DOHH2 (cell line): ENCODE data around the gene VILL.

ENCODE experiments used
- H3F3A ChIP-seq: fragments of 200-600 bp; sonication (generic), shearing (Covaris generic); 2 replicates; pipeline ENCODE4 v1.6.0; 2016; ENCODE audit warnings: antibody characterized with exemption, mild to moderate bottlenecking; ENCODE audit not compliant: control insufficient read depth, insufficient read depth
- H3K27ac ChIP-seq: fragments of 200-600 bp; sonication (generic); 2 replicates; pipeline ENCODE4 v1.5.1; 2014; ENCODE audit warnings: low read depth, mild to moderate bottlenecking, low read length, moderate library complexity
- H3K27me3 ChIP-seq: fragments of 200-600 bp; sonication (generic); 2 replicates; pipeline ENCODE4 v1.6.1; 2014; ENCODE audit warnings: mild to moderate bottlenecking, low read length, mixed read lengths; ENCODE audit not compliant: control insufficient read depth
- H3K36me3 ChIP-seq: fragments of 200-600 bp; sonication (generic); 2 replicates; pipeline ENCODE4 v1.6.1; 2014; ENCODE audit warnings: mild to moderate bottlenecking, low read length, moderate library complexity, mixed read lengths; ENCODE audit not compliant: control insufficient read depth
- H3K4me1 ChIP-seq: fragments of 200-600 bp; sonication (generic); 2 replicates; pipeline ENCODE4 v1.6.1; 2014; ENCODE audit warnings: mild to moderate bottlenecking, low read length, mixed read lengths; ENCODE audit not compliant: control insufficient read depth
- H3K4me2 ChIP-seq: fragments of 200-600 bp; sonication (generic); 2 replicates; pipeline ENCODE4 v1.6.0; 2014; ENCODE audit warnings: mild to moderate bottlenecking, low read length, moderate library complexity
- H3K4me3 ChIP-seq: fragments of 200-600 bp; sonication (generic); 2 replicates; pipeline ENCODE4 v1.5.1; 2014; ENCODE audit warnings: mild to moderate bottlenecking, low read length, mixed read lengths
- H3K79me2 ChIP-seq: fragments of 200-600 bp; sonication (generic); 2 replicates; pipeline ENCODE4 v1.6.1; 2014; ENCODE audit warnings: mild to moderate bottlenecking, low read length, mixed read lengths; ENCODE audit not compliant: control insufficient read depth
- H3K9me2 ChIP-seq: fragments of 200-600 bp; sonication (generic); replicated peaks from 2 replicates; pipeline ENCODE4 v1.6.1; 2014; ENCODE audit warnings: mild to moderate bottlenecking, low read length, mixed read lengths; ENCODE audit not compliant: control insufficient read depth
- H3K9me3 ChIP-seq: fragments of 200-600 bp; sonication (generic); 2 replicates; pipeline ENCODE4 v1.6.1; 2014; ENCODE audit warnings: antibody characterized with exemption, low read length, mixed read lengths; ENCODE audit not compliant: control insufficient read depth, insufficient read depth
- H4K20me1 ChIP-seq: fragments of 200-600 bp; sonication (generic); 2 replicates; pipeline ENCODE4 v1.6.0; 2014; ENCODE audit warnings: low read depth, mild to moderate bottlenecking, antibody characterized with exemption, low read length, moderate library complexity; ENCODE audit not compliant: control insufficient read depth, insufficient read depth
- CTCF ChIP-seq: fragments of 200-600 bp; sonication (generic); IDR thresholded peaks from one replicate; pipeline ENCODE4 v1.5.1; 2014; ENCODE audit warnings: antibody characterized with exemption, mild to moderate bottlenecking, low read depth, low read length; ENCODE audit not compliant: poor library complexity, severe bottlenecking
- EZH2phosphoT487 ChIP-seq: fragments of 200-600 bp; sonication (generic); IDR thresholded peaks from 2 replicates; pipeline ENCODE4 v1.6.1; 2017; ENCODE audit warnings: borderline replicate concordance, mild to moderate bottlenecking, antibody characterized with exemption, low read length, moderate library complexity, mixed read lengths

The VILL gene

GRCh38 chr3:38036286-38036685 lies 45.7 kb downstream of the VILL start:
- no peaks in the 10 kb centered on the region for H3K9me3 ChIP-seq
- no peaks in the 10 kb centered on the region for H3K36me3 ChIP-seq
- TF ChIP-seq CTCF: no peak
- no peak for TF ChIP-seq EZH2phosphoT487
- H3K4me1 ChIP-seq: peaks cover 18% of the 10 kb centered on the region
- H3K27me3 ChIP-seq: peaks cover 32% of the 10 kb centered on the region
- H3K79me2 ChIP-seq: no peaks in the 10 kb centered on the region
- no peak overlapping the region for H3K4me2 ChIP-seq
- no peaks in the 10 kb centered on the region for H3K9me2 ChIP-seq
- no peak overlapping the region for H3K4me3 ChIP-seq
- no peak overlapping the region for H3K27ac ChIP-seq
- no peaks in the 10 kb centered on the region for H4K20me1 ChIP-seq
- no peaks in the 10 kb centered on the region for H3F3A ChIP-seq

GRCh38 chr3:38036906-38037305 lies 46.3 kb downstream of the VILL start:
- Histone ChIP-seq H3K9me3 (no peaks in the 10 kb centered on the region), H3K4me2 (no peak overlapping the region), H3K9me2 (no peaks in the 10 kb centered on the region), H3K27ac (no peak overlapping the region), H3K27me3 (peaks cover 27% of the 10 kb centered on the region), H3K79me2 (no peaks in the 10 kb centered on the region), H4K20me1 (no peaks in the 10 kb centered on the region), H3K4me3 (no peak overlapping the region), H3K4me1 (peaks cover 18% of the 10 kb centered on the region), H3K36me3 (no peaks in the 10 kb centered on the region), H3F3A (no peaks in the 10 kb centered on the region)
- no peak for TF ChIP-seq CTCF
- TF ChIP-seq EZH2phosphoT487: no peak

- no peaks in the 10 kb centered on the region for H3K79me2 ChIP-seq
- TF ChIP-seq EZH2phosphoT487: no peak
- no peak for TF ChIP-seq CTCF
- H3K4me2 ChIP-seq: peak overlapping the region; percentile 72
- H3K27ac ChIP-seq: no peak overlapping the region
- H3K4me3 ChIP-seq: peak overlapping the region; percentile 50
- no peaks in the 10 kb centered on the region for H3F3A ChIP-seq
- H3K36me3 ChIP-seq: no peaks in the 10 kb centered on the region
- H3K27me3 ChIP-seq: peaks cover 22% of the 10 kb centered on the region
- H3K4me1 ChIP-seq: peaks cover 18% of the 10 kb centered on the region
- H3K9me3 ChIP-seq: no peaks in the 10 kb centered on the region
- H4K20me1 ChIP-seq: no peaks in the 10 kb centered on the region
- no peaks in the 10 kb centered on the region for H3K9me2 ChIP-seq
Observed at GRCh38 chr3:38038447-38038911, 47.9 kb downstream of the VILL start.
